ENCODE data around the gene NPSR1. TPM values are rescaled to one million over a fixed set of nuclear protein-coding genes. Genes with fewer than 3 reads are reported as not detected.

Gene NPSR1
- total RNA-seq, 1 experiment from 2014 or later, result not detected

DNA sequence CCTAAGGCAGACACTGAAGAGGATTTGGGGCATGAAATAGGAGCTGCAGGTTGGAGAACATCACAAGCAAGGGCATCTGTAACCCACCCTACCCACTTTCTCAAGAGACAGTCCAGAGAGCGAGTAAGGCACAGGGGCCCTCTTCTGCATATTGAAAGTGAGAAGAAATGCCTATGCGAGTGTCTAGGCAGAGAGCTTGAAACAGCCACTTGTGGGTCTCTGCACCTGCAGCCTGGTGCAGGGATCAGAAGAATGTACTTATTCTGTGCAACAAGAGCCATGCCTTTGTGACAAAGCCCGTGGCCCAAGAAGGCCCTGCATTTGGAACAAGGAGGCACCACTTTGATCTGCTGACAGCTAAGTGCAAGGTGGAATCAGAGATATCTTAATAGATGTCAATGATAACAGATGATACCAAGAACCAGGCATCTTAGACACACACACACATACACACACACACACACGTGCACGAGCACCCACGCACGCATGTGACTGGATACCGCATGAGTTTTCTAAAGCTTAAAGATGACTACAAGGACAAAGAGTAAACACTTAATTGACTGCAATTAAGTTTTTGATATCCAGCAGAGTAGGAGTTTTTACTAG lies 89.3 kb downstream of the NPSR1 start:
- Histone ChIP-seq H3K18ac (ENCODE audit: insufficient read length, low read depth, low read length) (no peak overlapping the region), H3K14ac (ENCODE audit: insufficient read depth, low read length) (no peak overlapping the region), H3K4me2 (ENCODE audit: insufficient read depth, insufficient read length, low read length) (no peak overlapping the region), H3K79me1 (ENCODE audit: insufficient read depth, low read depth, low read length, poor library complexity, severe bottlenecking) (no peaks in the 10 kb centered on the region), H4K5ac (ENCODE audit: insufficient read length, low read depth, low read length) (no peak overlapping the region), H3K79me2 (ENCODE audit: insufficient read depth, low read length) (no peaks in the 10 kb centered on the region), H3K23me2 (ENCODE audit: insufficient read length, low read depth, low read length, poor library complexity, severe bottlenecking) (no peaks in the 10 kb centered on the region), H2AK5ac (ENCODE audit: insufficient read length, low read length) (no peak overlapping the region), H2BK20ac (ENCODE audit: low read depth, low read length, poor library complexity, severe bottlenecking) (no peak overlapping the region), H3K27ac (ENCODE audit: insufficient read length, low read depth, low read length) (no peak overlapping the region), H3K9me3 (ENCODE audit: control insufficient read depth, low read depth, low read length) (no peaks in the 10 kb centered on the region), H2BK5ac (ENCODE audit: insufficient read length, low read length) (no peak overlapping the region), H3T11ph (ENCODE audit: low read length) (no peak overlapping the region), H2AFZ (ENCODE audit: low read length) (no peak overlapping the region), H3K27me3 (ENCODE audit: insufficient read depth, low read length) (no peaks in the 10 kb centered on the region), H4K91ac (ENCODE audit: insufficient read length, low read depth, low read length) (no peak overlapping the region), H3K4ac (ENCODE audit: low read depth, low read length) (no peak overlapping the region), H4K20me1 (ENCODE audit: control insufficient read depth, insufficient read depth, insufficient read length) (no peaks in the 10 kb centered on the region), H2BK120ac (ENCODE audit: low read depth, low read length, poor library complexity, severe bottlenecking) (no peak overlapping the region), H3K9ac (ENCODE audit: extremely low read depth, insufficient read length, low read length) (no peak overlapping the region), H3K56ac (ENCODE audit: insufficient read length, low read depth, low read length) (no peak overlapping the region), H3K23ac (ENCODE audit: insufficient read length, low read depth, low read length) (no peak overlapping the region), H3K4me1 (ENCODE audit: insufficient read depth, low read length) (no peaks in the 10 kb centered on the region), H2BK12ac (ENCODE audit: insufficient read length, low read depth, low read length) (no peak overlapping the region), H2BK15ac (ENCODE audit: low read depth, low read length) (no peak overlapping the region), H4K8ac (replicated peaks; ENCODE audit: insufficient read length, low read depth, low read length) (no peak overlapping the region)
- peaks cover 0 to 12% (median 0%) of the 10 kb centered on the region in 3 experiments; a peak in 3 of 7 replicates for H3K36me3 Mint-ChIP-seq (ENCODE audit: insufficient read depth in 1 of 3, low read depth in 3 of 3)
- H3K4me1 Mint-ChIP-seq, result peaks cover 0 to 5% of the 10 kb centered on the region in 2 experiments; a peak in 2 of 4 replicates
- WGBS (ENCODE audit: extremely low coverage, insufficient read length, low lambda C conversion rate), result no CpG with 5 or more reads among the region's 8 CpGs
- H3K27ac Mint-ChIP-seq, result no peak overlapping the region
- H3K9me3 Mint-ChIP-seq, result peaks cover 12 to 13% of the 10 kb centered on the region in 2 experiments
- H3K27me3 Mint-ChIP-seq (ENCODE audit: low read depth), result no peaks in the 10 kb centered on the region
- TF ChIP-seq, protein P1, sequence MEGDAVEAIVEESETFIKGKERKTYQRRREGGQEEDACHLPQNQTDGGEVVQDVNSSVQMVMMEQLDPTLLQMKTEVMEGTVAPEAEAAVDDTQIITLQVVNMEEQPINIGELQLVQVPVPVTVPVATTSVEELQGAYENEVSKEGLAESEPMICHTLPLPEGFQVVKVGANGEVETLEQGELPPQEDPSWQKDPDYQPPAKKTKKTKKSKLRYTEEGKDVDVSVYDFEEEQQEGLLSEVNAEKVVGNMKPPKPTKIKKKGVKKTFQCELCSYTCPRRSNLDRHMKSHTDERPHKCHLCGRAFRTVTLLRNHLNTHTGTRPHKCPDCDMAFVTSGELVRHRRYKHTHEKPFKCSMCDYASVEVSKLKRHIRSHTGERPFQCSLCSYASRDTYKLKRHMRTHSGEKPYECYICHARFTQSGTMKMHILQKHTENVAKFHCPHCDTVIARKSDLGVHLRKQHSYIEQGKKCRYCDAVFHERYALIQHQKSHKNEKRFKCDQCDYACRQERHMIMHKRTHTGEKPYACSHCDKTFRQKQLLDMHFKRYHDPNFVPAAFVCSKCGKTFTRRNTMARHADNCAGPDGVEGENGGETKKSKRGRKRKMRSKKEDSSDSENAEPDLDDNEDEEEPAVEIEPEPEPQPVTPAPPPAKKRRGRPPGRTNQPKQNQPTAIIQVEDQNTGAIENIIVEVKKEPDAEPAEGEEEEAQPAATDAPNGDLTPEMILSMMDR (conservative IDR thresholded peaks at IDR 0.05), result no peak
- no peak for DNase-seq
- H3K4me3 Mint-ChIP-seq, result no peak overlapping the region
